Measurements from ENCODE around the gene CDKN2D.
"Not testable (repeated sequence)": the region's sequence is repeated elsewhere in the genome, so short reads cannot be mapped to it uniquely, and the experiment has no call there.

Gene CDKN2D

DNA sequence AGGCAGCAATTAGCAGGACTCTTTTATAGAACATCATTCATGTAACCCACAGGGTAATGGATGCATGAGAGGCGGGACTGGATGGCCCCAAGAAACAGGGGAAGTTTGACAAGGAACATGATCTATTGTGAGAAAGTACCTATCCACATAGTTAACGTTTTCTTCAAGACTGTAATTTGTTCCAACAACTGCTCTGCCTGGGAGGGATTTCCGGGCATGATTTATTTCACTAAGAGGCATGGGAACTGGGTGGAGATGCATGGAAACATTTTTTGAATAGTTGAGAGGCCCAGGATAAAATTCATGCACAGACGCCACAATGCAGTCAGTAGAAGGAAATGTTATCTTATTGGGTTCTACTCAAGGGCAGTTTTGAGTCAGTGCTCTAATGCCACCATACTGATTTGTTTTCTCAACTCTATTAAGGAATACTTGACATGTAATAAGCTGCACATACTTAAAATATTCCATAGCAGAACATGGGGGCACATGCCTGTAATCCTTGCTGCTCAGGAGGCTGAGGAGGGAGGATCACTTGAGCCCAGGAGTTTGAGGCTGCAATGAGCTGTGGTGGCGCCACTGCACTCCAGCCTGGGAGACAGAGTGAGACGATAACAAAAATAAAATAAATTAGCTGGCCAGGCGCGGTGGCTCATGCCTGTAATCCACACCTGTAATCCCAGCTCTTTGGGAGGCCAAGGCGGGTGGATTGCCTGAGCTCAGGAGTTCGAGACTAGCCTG, 35.0 kb downstream of the CDKN2D start:
- H3K27ac ChIP-seq, result peak overlapping the region; percentile 82
- peak; percentile 83 for DNase-seq (ENCODE audit: low read depth, low spot score)

DNA sequence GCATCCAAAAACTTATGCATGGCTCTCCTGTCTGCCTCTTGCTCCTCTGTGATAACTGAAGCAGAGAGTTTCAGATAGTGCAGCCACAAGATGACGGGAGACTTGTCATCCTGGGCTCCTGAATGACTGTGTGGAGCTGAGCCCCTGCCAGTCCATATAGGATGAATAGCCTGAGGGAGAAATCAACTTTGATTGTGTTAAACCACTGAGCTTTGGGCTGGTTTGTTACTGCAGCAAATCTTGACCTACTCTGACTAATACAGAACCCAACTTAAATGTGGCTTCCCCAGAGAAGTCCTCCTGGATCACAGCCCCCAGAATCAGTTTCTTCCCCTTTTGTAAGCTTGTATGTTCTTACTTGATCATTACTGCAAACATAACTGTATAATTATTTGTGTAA, 36.3 kb downstream of the CDKN2D start:
- DNase-seq (ENCODE audit: low read depth, low spot score), result no peak
- no peak overlapping the region for H3K27ac ChIP-seq

DNA sequence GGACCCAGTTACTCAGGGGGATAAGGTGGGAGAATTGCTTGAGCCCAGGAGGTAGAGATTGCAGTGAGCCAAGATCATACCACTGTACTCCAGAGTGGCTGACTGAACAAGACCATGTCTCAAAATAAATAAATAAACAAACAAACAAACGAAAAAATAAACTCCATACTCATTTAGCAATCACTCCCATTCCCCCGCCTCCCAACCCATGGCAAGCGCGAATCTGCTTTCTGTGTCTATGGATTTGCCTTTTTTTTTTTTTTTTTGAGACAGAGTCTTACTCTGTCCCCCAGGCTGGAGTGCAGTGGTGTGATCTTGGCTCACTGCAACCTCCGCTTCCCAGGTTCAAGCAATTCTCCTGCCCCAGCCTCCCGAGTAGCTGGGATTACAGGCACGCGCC, 41.9 kb downstream of the CDKN2D start:
- H3K27ac ChIP-seq; DNase-seq (ENCODE audit: low read depth, low spot score): not testable (repeated sequence)

DNA sequence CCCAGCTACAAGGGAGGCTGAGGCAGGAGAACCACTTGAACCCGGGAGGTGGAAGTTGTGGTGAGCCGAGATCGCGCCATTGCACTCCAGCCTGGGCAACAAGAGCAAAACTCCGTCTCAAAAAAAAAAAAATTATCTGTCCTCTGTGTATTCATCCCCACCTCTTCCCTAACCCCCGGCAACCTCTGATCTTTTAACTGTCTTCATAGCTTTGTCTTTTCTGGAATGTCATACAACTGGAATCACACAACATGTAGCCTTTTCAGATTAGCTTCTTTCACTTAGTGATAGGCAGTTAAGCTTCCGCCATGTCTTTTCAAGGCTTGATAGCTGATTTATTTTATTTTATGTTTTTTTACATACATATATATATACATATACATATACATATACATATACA, 43.1 kb downstream of the CDKN2D start:
- no peak overlapping the region for H3K27ac ChIP-seq
- DNase-seq (ENCODE audit: low read depth, low spot score), result no peak

DNA sequence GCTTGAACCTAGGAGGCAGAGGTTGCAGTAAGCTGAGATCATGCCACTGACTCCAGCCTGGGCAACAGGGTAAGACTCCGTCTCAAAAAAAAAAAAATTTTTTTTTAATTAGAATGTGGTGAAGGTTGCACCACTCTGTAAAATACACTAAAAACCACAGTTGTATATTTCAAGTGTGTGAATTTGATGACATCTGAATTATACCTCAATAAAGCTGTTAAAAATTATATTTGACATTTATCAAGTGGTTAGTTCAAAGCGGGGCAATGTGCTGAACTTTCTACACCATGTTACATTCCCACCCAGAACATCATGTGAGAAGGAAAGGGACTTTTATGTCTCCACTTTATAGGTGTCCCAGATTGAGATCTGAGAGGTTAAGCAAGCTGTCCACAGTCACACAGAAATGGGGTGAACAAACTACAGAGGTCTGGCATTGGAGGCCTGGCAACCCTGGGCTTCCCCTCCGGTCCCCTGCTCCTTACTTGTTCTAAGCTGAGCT, 45.6 kb downstream of the CDKN2D start:
- H3K27ac ChIP-seq, result no peak overlapping the region
- no peak for DNase-seq (ENCODE audit: low read depth, low spot score)

DNA sequence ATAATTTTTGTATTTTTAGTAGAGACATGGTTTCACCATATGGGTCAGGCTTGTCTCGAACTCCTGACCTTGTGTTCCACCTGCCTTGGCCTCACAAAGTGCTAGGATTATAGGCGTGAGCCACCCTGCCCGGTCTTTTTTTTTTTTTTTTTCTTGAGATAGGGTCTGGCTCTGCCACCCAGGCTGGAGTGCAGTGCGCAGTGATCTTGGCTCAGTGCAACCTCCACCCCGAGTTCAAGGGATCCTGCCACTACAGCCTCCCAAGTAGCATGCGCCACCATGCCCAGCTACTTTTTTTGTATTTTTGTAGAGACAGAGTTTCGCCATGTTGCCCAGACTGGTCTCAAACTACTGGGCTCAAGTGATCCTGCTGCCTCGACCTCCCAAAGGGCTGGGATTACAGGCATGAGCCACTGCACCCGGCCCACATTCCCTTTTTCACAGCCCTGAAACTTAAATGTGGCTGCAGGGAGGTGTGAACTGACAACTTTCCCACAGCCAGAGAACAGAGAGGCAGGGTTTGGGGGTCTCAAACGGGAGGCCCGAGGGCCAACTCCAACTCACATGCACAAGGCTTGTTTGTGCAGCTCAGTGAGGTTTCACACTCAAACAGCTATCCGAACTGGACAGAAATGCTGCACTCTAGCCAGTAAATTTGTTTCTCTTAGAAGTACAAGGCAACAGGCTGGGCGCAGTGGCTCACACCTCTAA, 47.2 kb downstream of the CDKN2D start:
- H3K27ac ChIP-seq, result no peak overlapping the region
- no peak for DNase-seq (ENCODE audit: low read depth, low spot score)

DNA sequence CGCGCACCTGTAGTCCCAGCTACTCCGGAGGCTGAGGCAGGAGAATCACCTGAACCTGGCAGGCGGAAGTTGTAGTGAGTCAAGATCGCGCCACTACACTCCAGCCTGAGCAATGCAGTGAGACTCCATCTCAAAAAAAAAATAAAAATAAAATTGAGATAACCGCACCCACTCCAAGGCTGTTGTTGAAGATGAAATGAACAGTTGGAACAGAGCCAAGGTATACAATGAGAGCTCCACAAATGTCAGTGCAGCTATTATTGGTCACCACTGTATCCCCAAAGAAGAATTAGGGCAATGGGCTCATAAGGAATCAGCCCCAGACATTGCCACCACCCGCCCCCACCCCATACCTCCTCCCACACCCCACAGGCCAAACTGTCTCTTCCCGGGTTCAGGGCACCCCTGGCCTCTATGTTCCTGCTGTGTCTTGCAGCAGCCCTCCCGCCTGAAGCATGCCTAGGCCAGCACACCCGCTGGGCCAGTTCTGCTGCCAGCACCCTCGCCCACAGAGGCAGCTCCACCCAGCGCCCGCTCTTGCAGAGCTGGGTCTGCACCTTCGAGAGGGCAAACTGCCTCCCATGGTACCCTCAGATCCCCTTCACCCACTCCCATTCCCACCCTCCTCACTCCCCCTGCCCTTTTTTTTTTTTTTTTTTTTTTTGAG, 48.0 kb downstream of the CDKN2D start:
- peak overlapping the region; percentile 56 for H3K27ac ChIP-seq
- DNase-seq (ENCODE audit: low read depth, low spot score), result peak; percentile 66

DNA sequence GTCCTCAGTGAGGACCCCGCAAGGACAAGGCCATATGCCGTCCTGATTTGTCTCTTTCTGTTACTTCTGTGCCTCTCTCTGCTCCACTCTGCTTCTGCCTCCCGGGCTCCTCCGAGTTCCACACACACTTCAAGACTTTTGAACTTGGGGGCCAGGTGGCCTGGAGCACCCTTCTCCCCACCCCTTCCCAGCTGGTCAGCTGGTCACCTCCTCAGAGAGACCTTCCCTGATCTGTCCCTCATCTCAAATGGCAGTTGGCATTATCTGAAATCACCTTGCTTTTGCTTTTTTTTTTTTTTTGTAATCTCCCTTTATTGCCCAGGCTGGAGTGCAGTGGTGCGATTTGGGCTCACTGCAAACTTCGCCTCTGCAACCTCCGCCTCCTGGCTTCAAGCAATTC, 49.4 kb downstream of the CDKN2D start:
- no peak overlapping the region for H3K27ac ChIP-seq
- no peak for DNase-seq (ENCODE audit: low read depth, low spot score)

DNA sequence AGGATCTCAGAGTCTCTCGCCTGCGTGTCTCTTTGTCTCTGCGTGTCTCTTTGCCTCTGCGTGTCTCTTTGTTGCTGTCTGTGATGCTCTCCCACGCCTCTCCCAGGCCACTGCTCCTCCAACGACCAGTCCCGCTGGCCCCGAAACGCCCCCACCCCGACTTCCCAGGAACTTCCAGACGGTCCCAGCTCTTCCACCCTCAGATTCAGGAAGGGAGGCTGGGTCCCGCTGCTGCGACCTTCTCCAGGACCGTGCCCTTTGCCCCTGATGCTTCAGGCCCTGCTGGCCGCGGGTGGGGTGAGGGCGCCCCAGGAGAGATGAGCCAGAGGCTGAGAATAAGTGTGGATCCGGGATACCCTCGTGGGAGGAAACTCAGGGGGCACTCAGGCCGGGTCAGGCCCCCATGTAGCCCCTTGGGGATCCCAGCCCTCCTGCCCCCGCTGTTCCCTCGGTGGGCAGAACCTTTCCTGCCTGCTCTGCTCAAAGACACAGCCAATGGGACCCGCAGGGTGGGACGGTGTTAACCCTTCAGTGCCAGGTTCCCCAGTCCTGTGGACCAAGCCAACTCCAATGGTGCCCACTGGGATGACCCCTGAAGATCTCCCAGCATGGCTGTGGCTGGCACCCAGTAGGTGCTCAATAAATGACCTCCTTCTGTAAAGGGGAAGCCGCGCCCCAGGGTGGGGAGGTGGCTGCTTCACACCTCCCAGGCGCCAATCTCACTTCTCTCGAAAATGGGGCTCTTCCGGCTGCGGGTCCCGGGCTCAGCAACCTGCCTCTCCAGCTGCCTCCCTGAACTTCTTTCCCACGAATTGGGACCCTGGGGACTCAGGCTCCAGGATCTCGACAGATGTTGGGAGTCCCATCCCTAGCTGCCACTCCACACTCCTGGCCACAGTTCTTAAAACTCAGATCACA, 50.1 kb downstream of the CDKN2D start:
- peak overlapping the region; percentile 46 for H3K27ac ChIP-seq
- DNase-seq (ENCODE audit: low read depth, low spot score), result no peak

DNA sequence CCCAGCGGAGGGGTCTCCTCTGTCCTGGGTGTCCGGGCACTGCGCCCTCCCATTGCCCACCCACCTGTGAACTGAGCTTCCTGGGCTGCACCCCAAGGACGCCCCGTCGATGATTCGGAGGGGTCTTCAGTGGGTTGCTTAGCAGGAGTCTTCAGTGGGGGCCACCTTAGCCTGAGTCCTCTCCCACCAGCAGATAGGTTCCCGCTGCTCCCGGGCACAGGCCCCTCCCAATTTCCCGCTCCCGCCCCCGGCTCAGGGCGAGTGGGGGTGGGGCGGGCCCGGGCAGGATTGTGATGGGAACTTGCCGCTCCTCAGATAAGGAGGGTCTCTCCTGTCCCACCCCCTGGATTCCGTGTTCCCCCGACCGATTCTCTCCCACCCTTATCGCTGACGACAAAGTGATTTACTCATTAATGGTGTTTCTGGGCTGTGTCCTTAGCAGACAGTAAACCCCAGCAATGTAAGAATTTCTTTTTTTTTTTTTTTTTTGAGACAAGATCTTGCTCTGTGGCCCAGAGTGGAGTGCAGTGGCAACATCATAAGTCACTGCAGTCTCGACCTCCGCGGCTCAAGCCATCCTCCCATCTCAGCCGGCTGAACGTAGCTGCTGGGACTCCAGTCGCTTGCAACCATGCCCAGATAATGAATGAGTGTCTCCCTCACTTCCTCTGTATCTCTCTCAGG, 50.9 kb downstream of the CDKN2D start:
- H3K27ac ChIP-seq, result peak overlapping the region; percentile 46
- no peak for DNase-seq (ENCODE audit: low read depth, low spot score)

DNA sequence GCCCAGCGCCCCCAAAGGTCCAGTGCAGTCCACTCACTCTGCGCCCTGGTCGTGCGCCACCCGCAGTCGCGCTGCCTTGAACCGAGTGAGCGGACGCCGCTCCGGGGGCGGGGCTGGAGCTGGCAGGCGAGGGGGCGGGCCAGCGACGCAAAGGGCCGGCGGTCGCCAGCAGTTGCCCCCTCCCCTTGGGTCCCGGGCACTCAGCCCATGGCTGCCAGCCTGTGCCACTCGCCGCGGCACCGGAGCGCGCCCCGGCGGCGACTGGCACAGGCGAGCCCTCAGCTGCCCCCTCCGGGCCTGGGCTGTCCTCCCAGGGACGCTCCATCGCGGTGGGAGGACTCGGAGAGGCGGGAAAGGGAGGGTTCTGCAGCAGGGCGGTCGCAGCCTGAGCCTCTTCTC, 51.4 kb downstream of the CDKN2D start, which contains the start of gene S1PR5:
Gene S1PR5 (minus strand): TSS at position 87 of the 399 bp plus-strand sequence. CDS start 2,436 bp downstream, outside the sequence.
- H3K27ac ChIP-seq, result peak within 1 kb of the TSS; percentile 46
- no peak for DNase-seq (ENCODE audit: low read depth, low spot score)

DNA sequence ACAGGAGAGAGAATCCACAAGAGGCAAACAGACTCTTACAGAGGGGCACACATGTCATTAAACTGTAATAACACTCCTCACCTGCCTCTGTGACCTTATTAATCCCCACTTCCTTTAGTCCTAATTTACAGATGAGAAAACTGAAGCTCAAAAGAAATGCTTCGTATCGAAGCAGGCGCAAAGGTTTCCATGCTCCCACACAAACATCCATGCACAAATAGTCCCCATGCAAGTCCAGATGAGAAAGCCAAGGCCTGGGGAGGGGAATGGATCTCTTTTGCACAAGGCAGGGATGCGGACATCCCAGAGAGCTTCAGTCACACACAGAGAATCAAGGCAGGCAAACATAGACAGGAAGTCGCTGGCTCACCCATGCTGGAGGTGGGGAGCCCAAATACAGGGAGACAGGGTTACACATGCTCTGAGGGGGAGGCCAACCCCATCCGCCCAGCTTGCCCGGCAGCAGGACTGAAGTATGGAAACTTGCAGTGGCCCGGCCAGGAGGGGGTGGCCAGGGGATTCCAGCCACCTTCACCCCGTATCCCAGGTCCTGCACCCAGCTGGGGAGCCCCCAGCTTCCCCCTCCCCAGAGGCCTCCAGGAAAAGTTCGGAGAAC, 52.0 kb downstream of the CDKN2D start:
- H3K27ac ChIP-seq, result peak overlapping the region; percentile 46
- no peak for DNase-seq (ENCODE audit: low read depth, low spot score)

Data from epithelial cell of prostate (primary cell).